Trophoblast cell (in vitro differentiated cells and primary cell): ENCODE measurements around the gene PKD1.

Source experiments
- DNase-seq, 2 donors: peaks; one replicate each; pipeline ENCODE4 v3.0.0-alpha.2; 2016
- H2AFZ ChIP-seq: 2 replicates; pipeline ENCODE4 v1.6.1; 2013; ENCODE audit warnings: low read length, moderate library complexity, mild to moderate bottlenecking; ENCODE audit not compliant: insufficient read depth, poor library complexity
- H2AK5ac ChIP-seq: 2 replicates; pipeline ENCODE4 v1.6.1; 2013; ENCODE audit warnings: mild to moderate bottlenecking, low read length
- H2BK120ac ChIP-seq: 2 replicates; pipeline ENCODE4 v1.6.1; 2013; ENCODE audit warnings: low read length, mild to moderate bottlenecking, moderate library complexity; ENCODE audit not compliant: insufficient read depth, poor library complexity
- H2BK12ac ChIP-seq: 2 replicates; pipeline ENCODE4 v1.6.1; 2013; ENCODE audit warnings: mild to moderate bottlenecking, low read length, moderate library complexity
- H2BK5ac ChIP-seq: 2 replicates; pipeline ENCODE4 v1.6.1; 2013; ENCODE audit warnings: low read length, low read depth, moderate library complexity, mild to moderate bottlenecking; ENCODE audit not compliant: poor library complexity
- H3K14ac ChIP-seq: 2 replicates; pipeline ENCODE4 v1.6.1; 2013; ENCODE audit warnings: mild to moderate bottlenecking, low read length
- H3K18ac ChIP-seq: 2 replicates; pipeline ENCODE4 v1.6.1; 2013; ENCODE audit warnings: mild to moderate bottlenecking, low read length
- H3K23ac ChIP-seq: 2 replicates; pipeline ENCODE4 v1.6.1; 2013; ENCODE audit warnings: low read length
- H3K27ac ChIP-seq: 2 replicates; pipeline ENCODE4 v1.5.1; 2013; ENCODE audit warnings: low read depth, mild to moderate bottlenecking, inconsistent platforms, low read length, moderate library complexity
- H3K27me3 ChIP-seq: 2 replicates; pipeline ENCODE4 v1.6.1; 2013; ENCODE audit warnings: inconsistent platforms, mild to moderate bottlenecking, low read length, moderate library complexity; ENCODE audit not compliant: insufficient read depth
- H3K36me3 ChIP-seq, 2 experiments: 1 replicate in 1 of 2; 2 replicates in 1 of 2; pipeline ENCODE4 v1.6.1; 2013; ENCODE audit warnings: low read length in 2 of 2, mild to moderate bottlenecking in 2 of 2, moderate library complexity in 1 of 2; ENCODE audit not compliant: insufficient read depth in 2 of 2, control insufficient read depth in 1 of 2
- H3K4ac ChIP-seq: 2 replicates; pipeline ENCODE4 v1.6.1; 2013; ENCODE audit warnings: low read depth, mild to moderate bottlenecking, low read length, moderate library complexity
- H3K4me1 ChIP-seq, 2 experiments: 1 replicate in 1 of 2; 2 replicates in 1 of 2; pipeline ENCODE4 v1.6.1; 2013; ENCODE audit warnings: low read length in 2 of 2, mild to moderate bottlenecking in 2 of 2, moderate library complexity in 1 of 2; ENCODE audit not compliant: insufficient read depth in 2 of 2, control insufficient read depth in 1 of 2
- H3K4me2 ChIP-seq: 2 replicates; pipeline ENCODE4 v1.6.1; 2013; ENCODE audit warnings: inconsistent platforms, mild to moderate bottlenecking, low read length, moderate library complexity
- H3K4me3 ChIP-seq: 2 replicates; pipeline ENCODE4 v1.5.1; 2013; ENCODE audit warnings: mild to moderate bottlenecking, low read depth, low read length, inconsistent platforms
- H3K79me1 ChIP-seq: one replicate; pipeline ENCODE4 v1.6.1; 2013; ENCODE audit warnings: low read length
- H3K79me2 ChIP-seq: 2 replicates; pipeline ENCODE4 v1.6.1; 2013; ENCODE audit warnings: low read length, mild to moderate bottlenecking; ENCODE audit not compliant: control insufficient read depth, insufficient read depth, poor library complexity
- H3K9ac ChIP-seq: 2 replicates; pipeline ENCODE4 v1.6.1; 2013; ENCODE audit warnings: mild to moderate bottlenecking, low read length
- H3K9me3 ChIP-seq: 2 replicates; pipeline ENCODE4 v1.6.1; 2013; ENCODE audit warnings: low read depth, mild to moderate bottlenecking, control low read depth, inconsistent platforms, low read length; ENCODE audit not compliant: insufficient read depth
- H4K12ac ChIP-seq: 2 replicates; pipeline ENCODE4 v1.6.1; 2013; ENCODE audit warnings: low read depth, mild to moderate bottlenecking, low read length, moderate library complexity
- H4K8ac ChIP-seq: 2 replicates; pipeline ENCODE4 v1.6.1; 2013; ENCODE audit warnings: low read depth, mild to moderate bottlenecking, low read length, moderate library complexity
- H4K91ac ChIP-seq: one replicate; pipeline ENCODE4 v1.6.1; 2013; ENCODE audit warnings: low read depth, mild to moderate bottlenecking, low read length, moderate library complexity
- WGBS: extraction: QIAGEN DNeasy Blood & Tissue Kit; methylation state at CpG from one replicate; pipeline ENCODE4 v1.1.7; 2013; ENCODE audit warnings: missing lambda C conversion rate; ENCODE audit not compliant: insufficient read length, insufficient coverage; ENCODE audit errors: extremely low coverage; 5-methylcytosine and 5-hydroxymethylcytosine counted together

Gene PKD1

GRCh38 chr16:2075631-2076030, 60.1 kb downstream of the PKD1 start:
- Histone ChIP-seq H2BK120ac (no peak overlapping the region), H4K91ac (no peak overlapping the region), H2AK5ac (no peak overlapping the region), H2AFZ (no peak overlapping the region), H3K14ac (no peak overlapping the region), H3K4me2 (no peak overlapping the region), H3K9me3 (peaks cover 2% of the 10 kb centered on the region), H4K8ac (no peak overlapping the region), H3K9ac (no peak overlapping the region), H3K79me2 (no peaks in the 10 kb centered on the region), H3K4ac (no peak overlapping the region), H3K18ac (no peak overlapping the region), H3K27me3 (no peaks in the 10 kb centered on the region), H2BK5ac (no peak overlapping the region), H3K27ac (no peak overlapping the region), H2BK12ac (no peak overlapping the region), H3K79me1 (no peaks in the 10 kb centered on the region), H3K36me3 (peaks cover 75 to 85% of the 10 kb centered on the region in 2 experiments), H3K4me3 (no peak overlapping the region), H3K4me1 (no peaks in the 10 kb centered on the region), H3K23ac (no peak overlapping the region), H4K12ac (no peak overlapping the region)
- no CpG with 5 or more reads among the region's 24 CpGs for WGBS
- DNase-seq, result no peak

GRCh38 chr16:2074071-2074470, 61.6 kb downstream of the PKD1 start:
- no peaks in the 10 kb centered on the region for H3K79me2 ChIP-seq
- H2AK5ac ChIP-seq, result no peak overlapping the region
- H2BK120ac ChIP-seq, result no peak overlapping the region
- H4K91ac ChIP-seq, result no peak overlapping the region
- H3K36me3 ChIP-seq, result peaks cover 71 to 81% of the 10 kb centered on the region in 2 experiments
- H3K4me3 ChIP-seq, result no peak overlapping the region
- no peak overlapping the region for H2BK5ac ChIP-seq
- no peak overlapping the region for H3K23ac ChIP-seq
- H4K8ac ChIP-seq, result no peak overlapping the region
- peaks cover 2% of the 10 kb centered on the region for H3K9me3 ChIP-seq
- no peak overlapping the region for H3K4me2 ChIP-seq
- H3K14ac ChIP-seq, result no peak overlapping the region
- no peak for DNase-seq
- H3K27me3 ChIP-seq, result no peaks in the 10 kb centered on the region
- H3K27ac ChIP-seq, result no peak overlapping the region
- H3K79me1 ChIP-seq, result no peaks in the 10 kb centered on the region
- no peak overlapping the region for H2BK12ac ChIP-seq
- no peak overlapping the region for H3K4ac ChIP-seq
- WGBS, result no CpG with 5 or more reads among the region's 20 CpGs
- H3K4me1 ChIP-seq, result no peaks in the 10 kb centered on the region
- no peak overlapping the region for H3K9ac ChIP-seq
- H2AFZ ChIP-seq, result no peak overlapping the region
- no peak overlapping the region for H4K12ac ChIP-seq
- H3K18ac ChIP-seq, result no peak overlapping the region

- Histone ChIP-seq H3K18ac (no peak overlapping the region), H3K27me3 (no peaks in the 10 kb centered on the region), H3K79me2 (no peaks in the 10 kb centered on the region), H4K8ac (no peak overlapping the region), H2BK120ac (no peak overlapping the region), H2BK5ac (no peak overlapping the region), H3K9ac (no peak overlapping the region), H4K12ac (no peak overlapping the region), H3K36me3 (peaks cover 69 to 78% of the 10 kb centered on the region in 2 experiments), H3K4ac (no peak overlapping the region), H3K9me3 (peaks cover 2% of the 10 kb centered on the region), H3K4me3 (no peak overlapping the region), H2BK12ac (no peak overlapping the region), H2AFZ (no peak overlapping the region), H3K4me2 (no peak overlapping the region), H3K23ac (no peak overlapping the region), H3K79me1 (no peaks in the 10 kb centered on the region), H2AK5ac (no peak overlapping the region), H3K14ac (no peak overlapping the region), H3K27ac (no peak overlapping the region), H3K4me1 (no peaks in the 10 kb centered on the region), H4K91ac (no peak overlapping the region)
- DNase-seq, result no peak
- no CpG with 5 or more reads among the region's 8 CpGs for WGBS
Measured at GRCh38 chr16:2072926-2073325, 62.8 kb downstream of the PKD1 start.

GRCh38 chr16:2071454-2072202, 64.1 kb downstream of the PKD1 start:
- Histone ChIP-seq H4K12ac (no peak overlapping the region), H3K79me1 (no peaks in the 10 kb centered on the region), H4K8ac (no peak overlapping the region), H3K27ac (no peak overlapping the region), H3K79me2 (no peaks in the 10 kb centered on the region), H3K18ac (no peak overlapping the region), H2AK5ac (no peak overlapping the region), H2BK5ac (no peak overlapping the region), H3K4ac (no peak overlapping the region), H2BK120ac (no peak overlapping the region), H3K9ac (no peak overlapping the region), H3K36me3 (peaks cover 69 to 72% of the 10 kb centered on the region in 2 experiments), H3K4me2 (no peak overlapping the region), H4K91ac (no peak overlapping the region), H3K23ac (no peak overlapping the region), H3K4me1 (no peaks in the 10 kb centered on the region), H3K4me3 (no peak overlapping the region), H2BK12ac (no peak overlapping the region), H3K27me3 (no peaks in the 10 kb centered on the region), H2AFZ (no peak overlapping the region), H3K14ac (no peak overlapping the region), H3K9me3 (peaks cover 2% of the 10 kb centered on the region)
- DNase-seq, result no peak
- no CpG with 5 or more reads among the region's 34 CpGs for WGBS
